Type B pancreatic cell (in vitro differentiated cells): Measurements from ENCODE around the gene DENND6A. TPM values are rescaled to one million over a fixed set of nuclear protein-coding genes. Genes with fewer than 3 reads are reported as not detected.

Source experiments
- DNase-seq: peaks from one replicate; pipeline ENCODE4 v3.0.0; 2021; ENCODE audit warnings: mixed read lengths; ENCODE audit not compliant: unreplicated experiment; ENCODE audit errors: extremely low spot score
- H3K27ac Mint-ChIP-seq: 2 replicates; pipeline ENCODE4 v1.8.0; 2021; ENCODE audit warnings: mild to moderate bottlenecking, mixed read lengths
- H3K27me3 Mint-ChIP-seq: 2 replicates; pipeline ENCODE4 v1.8.0; 2021; ENCODE audit warnings: mixed read lengths
- H3K36me3 Mint-ChIP-seq: 2 replicates; pipeline ENCODE4 v1.8.0; 2021; ENCODE audit warnings: mixed read lengths
- H3K4me1 Mint-ChIP-seq: one replicate; pipeline ENCODE4 v1.8.0; 2021; ENCODE audit warnings: mixed read lengths; ENCODE audit not compliant: unreplicated experiment
- H3K4me3 Mint-ChIP-seq: 2 replicates; pipeline ENCODE4 v1.8.0; 2021; ENCODE audit warnings: mild to moderate bottlenecking, mixed read lengths
- H3K9me3 Mint-ChIP-seq: 2 replicates; pipeline ENCODE4 v1.8.0; 2021; ENCODE audit warnings: mixed read lengths
- CTCF ChIP-seq: fragments of 200-600 bp; sonication (generic); conservative IDR thresholded peaks from 2 replicates; pipeline ENCODE4 v1.5.0; 2021; ENCODE audit warnings: antibody characterized with exemption, mild to moderate bottlenecking
- total RNA-seq: library from RNA; stranded (reverse); gene quantifications from 2 replicates; pipeline ENCODE4 v1.2.1, GENCODE V29; 2021; ENCODE audit warnings: low replicate concordance

The DENND6A gene
- total RNA-seq, 1 donor from 2014 or later: 31.2 TPM

GRCh38 chr3:57655727-57656126 is 37.1 kb downstream of the DENND6A start:
- Mint-ChIP-seq H3K4me1 (no peaks in the 10 kb centered on the region), H3K36me3 (peaks cover 36% of the 10 kb centered on the region), H3K4me3 (no peak overlapping the region)

GRCh38 chr3:57654267-57654666 is 38.6 kb downstream of the DENND6A start:
- Mint-ChIP-seq H3K4me1 (no peaks in the 10 kb centered on the region), H3K9me3 (peaks cover under 1% of the 10 kb centered on the region)
- no peak for TF ChIP-seq CTCF

More at GRCh38 chr3:57655727-57656126, 37.1 kb downstream of the DENND6A start:
- DNase-seq: no peak
- no peaks in the 10 kb centered on the region for H3K9me3 Mint-ChIP-seq
- no peak overlapping the region for H3K27ac Mint-ChIP-seq
- no peak for TF ChIP-seq CTCF
- no peaks in the 10 kb centered on the region for H3K27me3 Mint-ChIP-seq

GRCh38 chr3:57652203-57652602 is 40.7 kb downstream of the DENND6A start:
- H3K36me3 Mint-ChIP-seq: peaks cover 59% of the 10 kb centered on the region
- no peak for TF ChIP-seq CTCF

More at GRCh38 chr3:57654267-57654666, 38.6 kb downstream of the DENND6A start:
- H3K27me3 Mint-ChIP-seq: no peaks in the 10 kb centered on the region
- DNase-seq: no peak
- H3K27ac Mint-ChIP-seq: no peak overlapping the region
- peaks cover 40% of the 10 kb centered on the region for H3K36me3 Mint-ChIP-seq
- H3K4me3 Mint-ChIP-seq: no peak overlapping the region

GRCh38 chr3:57647292-57647940 is 45.5 kb downstream of the DENND6A start:
- no peak for DNase-seq
- peaks cover 9% of the 10 kb centered on the region for H3K9me3 Mint-ChIP-seq
- H3K27ac Mint-ChIP-seq: peak overlapping the region; percentile 57

More at GRCh38 chr3:57652203-57652602, 40.7 kb downstream of the DENND6A start:
- H3K4me3 Mint-ChIP-seq: no peak overlapping the region
- H3K9me3 Mint-ChIP-seq: peaks cover 9% of the 10 kb centered on the region
- no peak for DNase-seq
- H3K4me1 Mint-ChIP-seq: no peaks in the 10 kb centered on the region
- H3K27me3 Mint-ChIP-seq: no peaks in the 10 kb centered on the region
- H3K27ac Mint-ChIP-seq: no peak overlapping the region

GRCh38 chr3:57646723-57647122 is 46.2 kb downstream of the DENND6A start:
- peaks cover 63% of the 10 kb centered on the region for H3K36me3 Mint-ChIP-seq

More at GRCh38 chr3:57647292-57647940, 45.5 kb downstream of the DENND6A start:
- H3K36me3 Mint-ChIP-seq: peaks cover 64% of the 10 kb centered on the region
- no peak for TF ChIP-seq CTCF
- no peaks in the 10 kb centered on the region for H3K27me3 Mint-ChIP-seq
- no peaks in the 10 kb centered on the region for H3K4me1 Mint-ChIP-seq
- H3K4me3 Mint-ChIP-seq: no peak overlapping the region

More at GRCh38 chr3:57646723-57647122, 46.2 kb downstream of the DENND6A start:
- H3K4me1 Mint-ChIP-seq: no peaks in the 10 kb centered on the region
- peak overlapping the region; percentile 57 for H3K27ac Mint-ChIP-seq
- no peak for TF ChIP-seq CTCF
- H3K4me3 Mint-ChIP-seq: no peak overlapping the region
- no peak for DNase-seq
- H3K9me3 Mint-ChIP-seq: peaks cover 9% of the 10 kb centered on the region
- no peaks in the 10 kb centered on the region for H3K27me3 Mint-ChIP-seq
